ENCODE results near the gene DCLK2. TPM values are rescaled to one million over a fixed set of nuclear protein-coding genes. Genes with fewer than 3 reads are reported as not detected.

Gene DCLK2
- total RNA-seq: 4.0 TPM

- DNase-seq (ENCODE audit: low read depth in 2 of 3, low spot score in 2 of 3): peak in 2 of 3 donors; percentile 53 to 58
Measured at GRCh38 chr4:150078041-150078578, at the start of gene DCLK2. Gene DCLK2 (plus strand): TSS chr4:150078445. CDS start chr4:150079028, 583 bp downstream.

DNA sequence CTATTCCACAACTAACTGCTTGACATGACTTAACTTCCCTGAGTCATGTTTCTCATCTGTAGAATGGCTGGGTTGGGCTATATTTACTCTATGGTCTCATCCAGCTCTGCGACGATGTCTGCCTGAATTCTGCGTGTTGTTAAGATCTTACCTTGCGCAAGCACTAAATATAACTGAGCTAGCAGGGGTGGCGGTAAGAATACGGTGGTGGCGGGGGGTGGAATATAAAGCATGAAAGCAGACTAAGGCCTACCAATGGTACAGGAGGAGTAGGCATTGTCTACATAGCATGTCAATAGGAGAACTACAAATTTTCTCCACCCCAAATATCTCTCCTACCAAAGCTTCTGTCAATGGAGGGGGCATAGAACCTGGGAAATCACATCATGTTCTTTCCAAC lies 45.7 kb upstream of the DCLK2 start:
- no peak for DNase-seq (ENCODE audit: low read depth in 2 of 3, low spot score in 2 of 3)

GRCh38 chr4:150033081-150033480 lies 45.2 kb upstream of the DCLK2 start:
- no peak for DNase-seq (ENCODE audit: low read depth in 2 of 3, low spot score in 2 of 3)

DNA sequence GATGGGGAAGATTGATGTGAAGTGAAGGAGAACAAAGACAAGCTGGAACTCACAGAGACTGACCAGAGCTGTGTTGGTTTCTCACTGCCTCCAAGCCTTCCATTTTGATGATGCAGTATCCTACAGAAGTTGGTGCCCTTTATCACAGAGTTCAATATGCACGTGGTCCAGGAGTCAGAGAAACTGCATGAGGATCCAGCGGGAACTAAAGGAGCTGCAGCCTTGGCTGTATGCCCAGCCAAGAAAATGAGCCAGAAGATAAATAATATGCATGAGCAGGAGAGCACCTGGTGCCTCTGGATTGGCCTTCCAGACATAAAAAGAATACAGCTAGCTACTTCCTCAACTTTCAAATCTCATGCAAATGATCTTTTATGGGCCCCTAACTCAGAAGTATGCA lies 44.3 kb upstream of the DCLK2 start:
- DNase-seq (ENCODE audit: low read depth in 2 of 3, low spot score in 2 of 3): no peak

GRCh38 chr4:150037251-150037856 lies 40.9 kb upstream of the DCLK2 start:
- DNase-seq (ENCODE audit: low read depth in 2 of 3, low spot score in 2 of 3): no peak

GRCh38 chr4:150038335-150039076 lies 39.7 kb upstream of the DCLK2 start:
- no peak for DNase-seq (ENCODE audit: low read depth in 2 of 3, low spot score in 2 of 3)

- peak in 1 of 3 donors; percentile 1 for DNase-seq (ENCODE audit: low read depth in 2 of 3, low spot score in 2 of 3)
Measured at GRCh38 chr4:150039274-150040127, 38.7 kb upstream of the DCLK2 start.

DNA sequence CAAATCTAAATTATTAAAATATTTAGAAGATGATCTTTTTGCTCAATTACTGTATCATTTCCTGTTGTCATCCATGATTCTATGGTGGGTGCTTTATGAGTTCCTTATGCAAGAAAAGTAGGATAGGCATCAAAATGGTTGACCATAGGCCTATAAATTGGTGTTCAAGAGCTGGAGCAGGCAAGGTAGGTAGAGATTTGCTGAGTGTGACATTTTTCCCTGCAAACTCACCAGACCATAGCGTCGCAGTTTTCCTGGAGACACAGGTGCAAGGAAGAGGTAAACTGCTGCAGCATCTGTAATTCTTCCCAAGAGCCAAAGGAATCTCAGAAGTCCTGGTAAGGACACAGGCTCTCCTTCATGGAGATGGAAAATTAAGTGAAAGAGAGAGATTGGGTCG lies 33.7 kb upstream of the DCLK2 start:
- DNase-seq (ENCODE audit: low read depth in 2 of 3, low spot score in 2 of 3): no peak

- no peak for DNase-seq (ENCODE audit: low read depth in 2 of 3, low spot score in 2 of 3)
Measured at GRCh38 chr4:150045410-150045809, 32.8 kb upstream of the DCLK2 start.

- DNase-seq (ENCODE audit: low read depth in 2 of 3, low spot score in 2 of 3): no peak
Measured at GRCh38 chr4:150046728-150047217, 31.5 kb upstream of the DCLK2 start.

GRCh38 chr4:150047546-150047945 lies 30.7 kb upstream of the DCLK2 start:
- no peak for DNase-seq (ENCODE audit: low read depth in 2 of 3, low spot score in 2 of 3)

- no peak for DNase-seq (ENCODE audit: low read depth in 2 of 3, low spot score in 2 of 3)
Measured at GRCh38 chr4:150049682-150050081, 28.6 kb upstream of the DCLK2 start.

DNA sequence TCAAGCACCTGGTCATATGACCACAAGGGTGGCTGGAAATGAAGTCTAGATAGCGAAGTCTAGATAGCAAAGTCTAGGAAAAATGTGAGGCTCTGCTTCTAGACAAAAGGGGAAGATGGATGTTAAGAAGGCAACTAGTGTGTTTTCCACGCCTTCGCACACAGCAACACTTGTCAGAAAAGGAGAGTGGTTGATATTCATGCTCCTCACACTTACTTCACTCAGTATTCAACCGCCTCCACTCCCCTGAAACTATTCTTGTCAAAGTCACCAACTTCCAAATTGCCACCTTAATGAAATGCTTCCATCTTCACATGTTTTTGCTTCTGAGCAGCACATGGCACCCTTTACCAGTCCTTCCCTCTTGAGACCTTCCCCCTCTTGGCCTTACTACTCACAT lies 27.7 kb upstream of the DCLK2 start:
- no peak for DNase-seq (ENCODE audit: low read depth in 2 of 3, low spot score in 2 of 3)

- DNase-seq (ENCODE audit: low read depth in 2 of 3, low spot score in 2 of 3): no peak
Measured at GRCh38 chr4:150051111-150051510, 27.1 kb upstream of the DCLK2 start.

DNA sequence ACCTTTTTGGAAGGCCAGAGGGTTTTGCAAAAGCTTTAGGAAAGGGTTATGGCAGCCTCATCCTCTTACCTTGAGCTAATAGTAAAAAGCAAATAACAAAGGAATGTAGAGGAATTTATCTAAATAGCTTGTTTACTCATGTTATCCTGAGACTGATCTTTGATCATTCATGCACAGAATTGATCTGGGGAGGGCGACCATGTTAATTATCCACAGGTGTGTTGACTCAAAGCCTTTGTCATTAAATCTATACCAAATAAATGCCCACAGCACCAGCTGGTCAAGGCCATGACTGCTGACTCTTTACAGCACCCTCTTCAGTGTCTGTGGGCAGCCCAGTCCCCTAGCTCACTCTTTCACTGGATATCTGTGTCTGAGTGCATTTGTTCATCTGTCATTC lies 22.8 kb upstream of the DCLK2 start:
- DNase-seq (ENCODE audit: low read depth in 2 of 3, low spot score in 2 of 3): no peak

- no peak for DNase-seq (ENCODE audit: low read depth in 2 of 3, low spot score in 2 of 3)
Measured at GRCh38 chr4:150056569-150056968, 21.7 kb upstream of the DCLK2 start.

DNA sequence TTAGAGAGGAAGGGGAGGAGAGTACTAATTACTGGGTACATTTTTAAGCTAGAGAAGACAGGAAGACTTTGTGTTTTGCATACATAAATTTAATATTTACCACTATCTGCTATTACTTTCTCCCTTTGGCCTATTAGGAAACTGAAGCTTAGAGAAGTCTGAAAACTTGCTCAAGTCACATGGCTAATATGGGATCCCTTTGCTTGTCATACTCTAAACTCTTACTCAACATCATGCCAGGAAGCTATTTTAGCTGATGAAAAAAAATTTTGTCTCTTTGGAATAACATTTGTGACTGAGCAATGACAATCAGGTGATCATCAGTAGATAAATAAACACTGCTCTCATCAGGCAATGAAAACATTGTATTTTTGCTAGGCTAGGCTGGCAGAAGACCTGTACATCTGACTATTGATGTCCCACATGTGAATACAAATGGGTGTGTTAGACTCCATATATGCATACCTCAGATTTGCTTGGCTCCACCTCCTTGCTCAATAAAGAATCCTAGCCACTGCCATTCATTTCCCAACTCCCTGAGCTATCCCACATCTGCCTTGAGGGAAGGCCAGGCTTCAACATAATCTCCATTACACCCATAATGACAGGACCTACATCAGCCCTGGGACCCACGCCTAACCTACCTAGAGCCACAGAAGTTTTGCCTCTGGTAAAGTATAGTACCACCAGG lies 17.0 kb upstream of the DCLK2 start:
- no peak for DNase-seq (ENCODE audit: low read depth in 2 of 3, low spot score in 2 of 3)

- no peak for DNase-seq (ENCODE audit: low read depth in 2 of 3, low spot score in 2 of 3)
Measured at GRCh38 chr4:150063128-150063527, 15.1 kb upstream of the DCLK2 start.

DNA sequence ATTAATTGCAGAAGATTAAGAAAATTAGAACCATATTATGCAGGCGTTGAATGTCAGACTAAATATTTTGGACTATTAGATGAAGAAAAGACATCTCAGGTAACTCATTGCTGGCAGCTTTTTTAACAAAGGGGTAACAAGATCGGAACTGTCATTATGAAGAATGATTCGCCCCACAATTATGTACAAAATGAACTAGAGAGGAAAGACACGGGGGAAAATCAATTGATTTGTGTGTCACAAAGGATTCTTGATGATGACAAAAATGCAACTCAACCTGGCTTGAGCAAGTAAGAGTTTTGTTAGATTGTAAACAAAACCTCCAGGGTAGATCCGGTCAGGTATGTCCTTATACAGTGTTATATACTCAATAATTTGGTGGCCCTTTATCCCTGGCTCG lies 12.5 kb upstream of the DCLK2 start:
- DNase-seq (ENCODE audit: low read depth in 2 of 3, low spot score in 2 of 3): no peak

DNA sequence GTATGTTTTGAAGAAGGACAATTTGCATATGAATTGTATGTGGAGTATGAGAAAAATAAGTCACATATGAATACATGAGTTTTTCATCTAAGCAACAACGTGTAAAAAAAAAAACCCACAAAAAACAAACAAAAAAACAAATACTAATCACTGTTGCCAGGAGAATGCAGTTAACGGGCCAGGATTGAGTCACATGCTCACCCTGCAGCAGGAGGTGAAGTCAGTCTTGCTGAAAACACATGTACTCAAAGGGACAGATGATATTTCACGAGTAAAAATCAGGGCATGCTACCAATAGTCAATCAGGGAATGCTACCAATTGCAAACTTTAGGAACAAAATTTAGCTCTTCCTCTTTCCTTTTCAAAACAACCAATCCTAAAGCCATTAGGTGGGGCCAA lies 10.4 kb upstream of the DCLK2 start:
- no peak for DNase-seq (ENCODE audit: low read depth in 2 of 3, low spot score in 2 of 3)

All from hematopoietic multipotent progenitor cell (in vitro differentiated cells).